HCT116 (cell line): ENCODE results near the gene EFCAB12. TPM values are rescaled to one million over a fixed set of nuclear protein-coding genes. Genes with fewer than 3 reads are reported as not detected.

Source experiments
- ATAC-seq: fragments of 200-7000 bp; cut with Tn5 transposase; 2 replicates; pipeline ENCODE4 v1.9.1; 2020; ENCODE audit warnings: mild to moderate bottlenecking, moderate library complexity
- BruUV-seq: library from RNA; stranded (reverse); fragments of 400-500 nt; replicated peaks from 2 replicates; lab custom pipeline; 2021; lab: Mats Ljungman, UMichigan
- CTCF ChIA-PET: fragments of 300-600 bp; sonication (Branson Sonifier 250); formaldehyde crosslinking; loops from one replicate; lab custom pipeline; 2021; ENCODE audit warnings: antibody characterized with exemption; lab: Charles Lee
- POLR2A ChIA-PET: fragments of 300-600, 350-600 bp; sonication (Branson Sonifier 250); formaldehyde crosslinking; loops from one replicate; lab custom pipeline; 2021; ENCODE audit warnings: antibody characterized with exemption; lab: Charles Lee
- RAD21 ChIA-PET, 2 experiments: fragments of 300-600 bp; sonication (Branson Sonifier 250); formaldehyde crosslinking; loops; one replicate each; lab custom pipeline; 2023; ENCODE audit warnings: low total read pairs in 2 of 2; ENCODE audit not compliant: uncharacterized antibody in 2 of 2, unreplicated experiment in 2 of 2, low non-redundant PET in 1 of 2; lab: Charles Lee
- DNase-seq: peaks from one replicate; pipeline ENCODE4 v3.0.0-alpha.2; 2010; ENCODE audit warnings: low read depth, low spot score
- H2AFZ ChIP-seq: fragments of 200-600 bp; shearing (Covaris generic), sonication (generic); 2 replicates; pipeline ENCODE4 v1.6.1; 2017; ENCODE audit warnings: low read depth, mixed run types, mixed read lengths, antibody characterized with exemption, low read length; ENCODE audit not compliant: poor library complexity, severe bottlenecking
- H3K27ac ChIP-seq: 2 replicates; pipeline ENCODE4 v1.5.1; 2012; ENCODE audit warnings: low read depth, low read length
- H3K27me3 ChIP-seq: fragments of 200-600 bp; sonication (generic); 2 replicates; pipeline ENCODE4 v1.6.1; 2016; ENCODE audit warnings: mixed run types, low read length, mixed read lengths; ENCODE audit not compliant: insufficient read depth
- H3K36me3 ChIP-seq, 2 experiments: fragments of 200-500 bp in 1 of 2; fragments of 200-600 bp in 1 of 2; sonication (Bioruptor generic) in 1 of 2; sonication (generic) in 1 of 2; 2 replicates each; pipeline versions ENCODE4 v1.5.1 to v1.6.1; 2014 to 2016; ENCODE audit warnings: low read length in 2 of 2, inconsistent platforms in 1 of 2, mixed read lengths in 1 of 2, mixed run types in 1 of 2; ENCODE audit not compliant: insufficient read depth in 2 of 2, control insufficient read depth in 1 of 2
- H3K4me1 ChIP-seq, 2 experiments: fragments of 200-600 bp in 1 of 2; sonication (generic) in 1 of 2; 2 replicates each; pipeline versions ENCODE4 v1.5.1 to v1.6.1; 2012 to 2017; ENCODE audit warnings: low read length in 2 of 2, inconsistent platforms in 1 of 2, mild to moderate bottlenecking in 1 of 2, mixed read lengths in 1 of 2, mixed run types in 1 of 2, moderate library complexity in 1 of 2; ENCODE audit not compliant: insufficient read depth in 2 of 2, control insufficient read depth in 1 of 2
- H3K4me2 ChIP-seq: fragments of 200-600 bp; sonication (generic); 2 replicates; pipeline ENCODE4 v1.6.1; 2017; ENCODE audit warnings: mixed run types, low read length, mixed read lengths
- H3K4me3 ChIP-seq, 2 experiments: fragments of 200-600 bp in 1 of 2; sonication (generic) in 1 of 2; replicated peaks in 1 of 2; 2 replicates each; pipeline ENCODE4 v1.5.1; 2011 to 2016; ENCODE audit warnings: low read length in 2 of 2, control low read depth in 1 of 2, low read depth in 1 of 2, mild to moderate bottlenecking in 1 of 2, mixed read lengths in 1 of 2, mixed run types in 1 of 2
- H3K79me2 ChIP-seq: fragments of 200-600 bp; sonication (generic); 2 replicates; pipeline ENCODE4 v1.6.1; 2017; ENCODE audit warnings: mild to moderate bottlenecking, mixed run types, low read length, moderate library complexity, mixed read lengths; ENCODE audit not compliant: insufficient read depth
- H3K9ac ChIP-seq: fragments of 200-600 bp; sonication (generic); 2 replicates; pipeline ENCODE4 v1.6.1; 2016; ENCODE audit warnings: low read length, mixed read lengths
- H3K9me2 ChIP-seq: fragments of 200-600 bp; sonication (generic), shearing (Covaris generic); 2 replicates; pipeline ENCODE4 v1.6.1; 2017; ENCODE audit warnings: mixed run types, mild to moderate bottlenecking, moderate library complexity; ENCODE audit not compliant: insufficient read depth
- H3K9me3 ChIP-seq, 2 experiments: fragments of 200-500 bp in 1 of 2; fragments of 200-600 bp in 1 of 2; sonication (Bioruptor generic) in 1 of 2; sonication (generic) in 1 of 2; 2 replicates each; pipeline ENCODE4 v1.6.1; 2014 to 2017; ENCODE audit warnings: low read length in 2 of 2, mixed read lengths in 2 of 2, inconsistent platforms in 1 of 2, low read depth in 1 of 2, mild to moderate bottlenecking in 1 of 2, mixed run types in 1 of 2, moderate library complexity in 1 of 2; ENCODE audit not compliant: control insufficient read depth in 1 of 2, insufficient read depth in 1 of 2
- H4K20me1 ChIP-seq: fragments of 200-600 bp; sonication (generic), shearing (Covaris generic); 2 replicates; pipeline ENCODE4 v1.6.1; 2017; ENCODE audit warnings: mixed run types, mild to moderate bottlenecking, moderate library complexity; ENCODE audit not compliant: insufficient read depth
- CEBPB ChIP-seq: IDR thresholded peaks from 2 replicates; pipeline ENCODE4 v1.6.1; 2012; ENCODE audit warnings: low read depth
- CTCF ChIP-seq, 3 experiments: fragments of 200-600 bp in 1 of 3; sonication (generic) in 1 of 3; IDR thresholded peaks in 2 of 3; conservative IDR thresholded peaks in 1 of 3; 2 replicates each; pipeline ENCODE4 v1.5.1; 2012 to 2017; ENCODE audit warnings: low read depth in 2 of 3, low read length in 2 of 3, antibody characterized with exemption in 1 of 3, borderline replicate concordance in 1 of 3, control low read depth in 1 of 3, mild to moderate bottlenecking in 1 of 3, mixed read lengths in 1 of 3, mixed run types in 1 of 3, moderate library complexity in 1 of 3; ENCODE audit not compliant: insufficient read depth in 1 of 3
- EGR1 ChIP-seq: IDR thresholded peaks from 2 replicates; pipeline ENCODE4 v1.6.1; 2012; ENCODE audit warnings: low read depth
- ELF1 ChIP-seq: IDR thresholded peaks from 2 replicates; pipeline ENCODE4 v1.6.1; 2012; ENCODE audit warnings: low read depth, borderline replicate concordance
- POLR2A ChIP-seq: IDR thresholded peaks from 2 replicates; pipeline ENCODE4 v1.7.0; 2011; ENCODE audit warnings: borderline replicate concordance; ENCODE audit not compliant: insufficient read depth, insufficient read length; ENCODE audit errors: extremely low read depth
- POLR2AphosphoS5 ChIP-seq: IDR thresholded peaks from 2 replicates; pipeline ENCODE4 v1.6.1; 2011; ENCODE audit warnings: mild to moderate bottlenecking, low read depth, low read length, moderate library complexity
- RAD21 ChIP-seq: IDR thresholded peaks from 2 replicates; pipeline ENCODE4 v1.6.1; 2012; ENCODE audit warnings: low read depth, mild to moderate bottlenecking
- SIN3A ChIP-seq: IDR thresholded peaks from 2 replicates; pipeline ENCODE4 v1.6.1; 2012; ENCODE audit warnings: low read depth
- SP1 ChIP-seq: IDR thresholded peaks from 2 replicates; pipeline ENCODE4 v1.6.1; 2012; ENCODE audit warnings: low read depth
- SRF ChIP-seq: IDR thresholded peaks from 2 replicates; pipeline ENCODE4 v1.6.1; 2012; ENCODE audit warnings: low read depth
- YY1 ChIP-seq: IDR thresholded peaks from 2 replicates; pipeline ENCODE4 v1.6.1; 2011; ENCODE audit warnings: low read length, low read depth, moderate library complexity, mild to moderate bottlenecking; ENCODE audit not compliant: insufficient replicate concordance; ENCODE audit errors: extremely low read depth
- ZFX ChIP-seq: fragments of 450-650 bp; IDR thresholded peaks from 2 replicates; pipeline ENCODE4 v1.6.1; 2017
- intact Hi-C: fragments of 100-400 bp; cut with micrococcal nuclease; formaldehyde crosslinking; loops from 2 replicates; pipeline ENCODE4 v1.10.0; 2022
- total RNA-seq: library from RNA; stranded (reverse); gene quantifications from one replicate; pipeline ENCODE4 v1.2.1, GENCODE V29; 2021; ENCODE audit not compliant: unreplicated experiment
- TF ChIP-seq, protein P1 (sequence below): IDR thresholded peaks from 2 replicates; pipeline ENCODE4 v1.6.1; 2012

Gene EFCAB12
- total RNA-seq, 1 experiment from 2014 or later: 0.42 TPM

- H3K36me3 ChIP-seq: peaks cover 7 to 18% of the 10 kb centered on the region in 2 experiments; a peak in 3 of 4 replicates
- H3K9me3 ChIP-seq: no peaks in the 10 kb centered on the region
- DNase-seq (peak; percentile 54), ATAC-seq (peak; percentile 46)
- H3K9me2 ChIP-seq: no peaks in the 10 kb centered on the region
- peak overlapping the region; percentile 63; the same call in 1 of the 2 replicates for H3K27ac ChIP-seq
- H3K4me3 ChIP-seq: peak overlapping the region; percentile 17 to 86
- ChIA-PET POLR2A (interaction anchor here (0.7 to 1.5 kb wide), 6 partner anchors 9 to 86 kb away, joined by 3 to 6 read pairs (median 4); no protein-coding TSS in a partner anchor), CTCF (interaction anchor here (1.0 kb wide), 1 partner anchor 17 kb away, joined by 3 read pairs; no protein-coding TSS in a partner anchor), RAD21 (interaction anchor here (0.6 kb wide), 2 partner anchors 121 to 375 kb away, joined by 3 to 4 read pairs; partner anchors contain the start of gene HMCES (in 1 of the 2))
- H2AFZ ChIP-seq: peak overlapping the region; percentile 97
- peaks cover 44% of the 10 kb centered on the region for H3K79me2 ChIP-seq
- BruUV-seq: TSS peak; percentile 100
- H3K4me1 ChIP-seq: peaks cover 5 to 19% of the 10 kb centered on the region in 2 experiments; a peak in 3 of 4 replicates
- H3K9ac ChIP-seq: peak overlapping the region; percentile 77; the same call in 1 of the 2 replicates
- peak overlapping the region; percentile 78 for H3K4me2 ChIP-seq
- 0 out of 2 replicates have a peak, but pooled peaks cover 5% of the 10 kb centered on the region for H4K20me1 ChIP-seq
- TF ChIP-seq CEBPB (no peak), POLR2A (peak; percentile 89), POLR2AphosphoS5 (peak; percentile 78), SIN3A (peak; percentile 37; the same call in 1 of the 2 replicates), YY1 (no peak)
- intact Hi-C loops: loop anchor here (5.0 kb wide), 1 partner anchor 427 kb away; no protein-coding TSS in a partner anchor
- no peaks in the 10 kb centered on the region for H3K27me3 ChIP-seq
Measured at GRCh38 chr3:129399895-129400357, 28.5 kb downstream of the EFCAB12 start.

DNA sequence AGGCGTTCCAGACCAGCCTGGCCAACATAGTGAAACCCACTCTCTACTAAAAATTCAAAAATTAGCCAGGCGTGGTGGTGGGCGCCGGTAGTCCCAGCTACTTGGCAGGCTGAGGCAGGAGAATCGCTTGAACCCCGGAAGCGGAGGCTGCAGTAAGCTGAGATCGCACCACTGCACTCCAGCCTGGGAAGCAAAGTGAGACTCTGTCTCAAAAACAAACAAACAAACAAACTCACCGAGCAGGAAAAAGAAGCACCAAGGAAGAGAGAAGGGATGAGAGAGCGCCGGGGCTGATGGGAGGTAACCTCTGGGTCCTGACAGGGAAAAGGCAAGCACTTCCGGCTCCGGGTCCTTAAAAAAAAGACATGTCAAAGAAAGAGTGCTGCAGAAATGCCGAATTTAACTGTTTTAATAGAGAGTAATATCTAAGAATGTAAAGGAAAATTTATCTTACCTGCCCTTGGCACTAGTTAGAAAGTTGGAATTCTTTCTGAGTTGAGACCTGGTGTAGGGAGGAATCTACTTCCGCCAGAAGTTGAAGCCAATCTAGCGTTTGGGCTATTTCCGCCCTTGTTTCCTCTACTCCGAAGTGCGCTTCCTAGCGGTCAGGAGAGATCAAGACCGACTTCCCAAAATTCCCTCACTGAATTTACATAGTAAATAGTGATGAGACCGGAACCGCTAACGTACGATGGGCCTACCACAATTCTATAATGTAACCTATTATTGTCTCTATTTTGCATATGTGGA lies 29.1 kb downstream of the EFCAB12 start:
- Histone ChIP-seq H3K9me3 (no peaks in the 10 kb centered on the region), H3K79me2 (peaks cover 48% of the 10 kb centered on the region), H2AFZ (peak overlapping the region; percentile 97), H3K27me3 (no peaks in the 10 kb centered on the region), H3K4me1 (peaks cover 5 to 19% of the 10 kb centered on the region in 2 experiments; a peak in 3 of 4 replicates), H3K4me3 (peak overlapping the region; percentile 86 to 95), H3K4me2 (peak overlapping the region; percentile 78), H3K9ac (peak overlapping the region; percentile 77), H3K27ac (peak overlapping the region; percentile 63), H3K9me2 (no peaks in the 10 kb centered on the region), H3K36me3 (peaks cover 7 to 18% of the 10 kb centered on the region in 2 experiments; a peak in 3 of 4 replicates), H4K20me1 (0 out of 2 replicates have a peak, but pooled peaks cover 5% of the 10 kb centered on the region)
- ChIA-PET RAD21 (interaction anchor here in 1 of 2 experiments (0.6 kb wide), 1 partner anchor 121 kb away, joined by 4 read pairs; the partner anchor contains the start of gene HMCES), CTCF (no interaction called here), POLR2A (interaction anchor here (0.7 to 1.5 kb wide), 6 partner anchors 10 to 85 kb away, joined by 3 to 6 read pairs (median 4); no protein-coding TSS in a partner anchor)
- DNase-seq (peak; percentile 95), ATAC-seq (peak; percentile 85)
- intact Hi-C loops: loop anchor here (5.0 kb wide), 1 partner anchor 428 kb away; no protein-coding TSS in a partner anchor
- TF ChIP-seq ELF1 (peak; percentile 99), ZFX (no peak), POLR2AphosphoS5 (peak; percentile 65), YY1 (peak; percentile 68), RAD21 (peak; percentile 18), SP1 (peak; percentile 65; the same call in 1 of the 2 replicates), SIN3A (no peak; the same call in 1 of the 2 replicates), SRF (peak; percentile 74), POLR2A (no peak), CTCF (IDR thresholded peaks at IDR 0.05 in 2 of 3, conservative IDR thresholded peaks at IDR 0.05 in 1 of 3; ENCODE audit: borderline replicate concordance in 1 of 3, insufficient read depth in 1 of 3, low read depth in 2 of 3, low read length in 2 of 3) (peak; percentile 62 to 80 (median 76); a peak in 5 of 6 replicates), EGR1 (peak; percentile 63)
- TF ChIP-seq, protein P1, sequence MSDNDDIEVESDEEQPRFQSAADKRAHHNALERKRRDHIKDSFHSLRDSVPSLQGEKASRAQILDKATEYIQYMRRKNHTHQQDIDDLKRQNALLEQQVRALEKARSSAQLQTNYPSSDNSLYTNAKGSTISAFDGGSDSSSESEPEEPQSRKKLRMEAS: peak; percentile 27; the same call in 1 of the 2 replicates
- no TSS peak for BruUV-seq
